ENCODE data around the gene SLC7A1.

DNA sequence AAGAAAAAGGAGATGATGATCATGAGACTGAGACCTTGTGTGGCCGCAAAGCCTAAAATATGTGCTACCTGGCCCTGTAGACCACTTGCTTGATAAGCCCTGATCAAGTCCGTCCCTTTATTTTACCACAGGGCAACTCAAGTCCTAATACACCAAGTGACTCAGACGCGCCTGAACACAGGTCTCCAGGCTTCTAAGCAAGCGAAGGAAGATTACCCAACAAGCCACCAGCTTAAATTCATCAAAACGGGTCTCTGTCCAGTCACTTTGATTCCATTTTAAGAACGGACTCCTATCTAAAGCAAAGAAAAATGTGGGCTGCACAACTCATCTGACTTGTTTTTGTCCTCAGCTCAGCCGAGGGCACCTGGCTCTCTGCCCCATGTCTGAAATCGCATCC is 26.8 kb downstream of the SLC7A1 start:
- TF ChIP-seq, protein P1, sequence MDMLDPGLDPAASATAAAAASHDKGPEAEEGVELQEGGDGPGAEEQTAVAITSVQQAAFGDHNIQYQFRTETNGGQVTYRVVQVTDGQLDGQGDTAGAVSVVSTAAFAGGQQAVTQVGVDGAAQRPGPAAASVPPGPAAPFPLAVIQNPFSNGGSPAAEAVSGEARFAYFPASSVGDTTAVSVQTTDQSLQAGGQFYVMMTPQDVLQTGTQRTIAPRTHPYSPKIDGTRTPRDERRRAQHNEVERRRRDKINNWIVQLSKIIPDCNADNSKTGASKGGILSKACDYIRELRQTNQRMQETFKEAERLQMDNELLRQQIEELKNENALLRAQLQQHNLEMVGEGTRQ (IDR thresholded peaks at IDR 0.05), result no peak
- TF ChIP-seq CHD2 (IDR thresholded peaks at IDR 0.05; ENCODE audit: low read length, partially characterized antibody) (no peak), KDM1A (IDR thresholded peaks at IDR 0.05; ENCODE audit: low read depth) (no peak), PHF8 (IDR thresholded peaks at IDR 0.05; ENCODE audit: borderline replicate concordance, low read depth) (no peak), GATA3 (IDR thresholded peaks at IDR 0.05; ENCODE audit: borderline replicate concordance) (no peak), EP300 (IDR thresholded peaks at IDR 0.05) (no peak), RAD21 (conservative IDR thresholded peaks at IDR 0.05 in 1 of 2, IDR thresholded peaks at IDR 0.05 in 1 of 2) (no peak), CBX2 (IDR thresholded peaks at IDR 0.05; ENCODE audit: borderline replicate concordance, low read depth) (no peak)
- TF ChIP-seq, protein P2, sequence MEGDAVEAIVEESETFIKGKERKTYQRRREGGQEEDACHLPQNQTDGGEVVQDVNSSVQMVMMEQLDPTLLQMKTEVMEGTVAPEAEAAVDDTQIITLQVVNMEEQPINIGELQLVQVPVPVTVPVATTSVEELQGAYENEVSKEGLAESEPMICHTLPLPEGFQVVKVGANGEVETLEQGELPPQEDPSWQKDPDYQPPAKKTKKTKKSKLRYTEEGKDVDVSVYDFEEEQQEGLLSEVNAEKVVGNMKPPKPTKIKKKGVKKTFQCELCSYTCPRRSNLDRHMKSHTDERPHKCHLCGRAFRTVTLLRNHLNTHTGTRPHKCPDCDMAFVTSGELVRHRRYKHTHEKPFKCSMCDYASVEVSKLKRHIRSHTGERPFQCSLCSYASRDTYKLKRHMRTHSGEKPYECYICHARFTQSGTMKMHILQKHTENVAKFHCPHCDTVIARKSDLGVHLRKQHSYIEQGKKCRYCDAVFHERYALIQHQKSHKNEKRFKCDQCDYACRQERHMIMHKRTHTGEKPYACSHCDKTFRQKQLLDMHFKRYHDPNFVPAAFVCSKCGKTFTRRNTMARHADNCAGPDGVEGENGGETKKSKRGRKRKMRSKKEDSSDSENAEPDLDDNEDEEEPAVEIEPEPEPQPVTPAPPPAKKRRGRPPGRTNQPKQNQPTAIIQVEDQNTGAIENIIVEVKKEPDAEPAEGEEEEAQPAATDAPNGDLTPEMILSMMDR (IDR thresholded peaks at IDR 0.05), result no peak
- TF ChIP-seq, protein P3, sequence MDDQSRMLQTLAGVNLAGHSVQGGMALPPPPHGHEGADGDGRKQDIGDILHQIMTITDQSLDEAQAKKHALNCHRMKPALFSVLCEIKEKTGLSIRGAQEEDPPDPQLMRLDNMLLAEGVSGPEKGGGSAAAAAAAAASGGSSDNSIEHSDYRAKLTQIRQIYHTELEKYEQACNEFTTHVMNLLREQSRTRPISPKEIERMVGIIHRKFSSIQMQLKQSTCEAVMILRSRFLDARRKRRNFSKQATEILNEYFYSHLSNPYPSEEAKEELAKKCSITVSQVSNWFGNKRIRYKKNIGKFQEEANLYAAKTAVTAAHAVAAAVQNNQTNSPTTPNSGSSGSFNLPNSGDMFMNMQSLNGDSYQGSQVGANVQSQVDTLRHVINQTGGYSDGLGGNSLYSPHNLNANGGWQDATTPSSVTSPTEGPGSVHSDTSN (IDR thresholded peaks at IDR 0.05), result no peak

Measured in A549 (cell line).